Trophoblast cell (in vitro differentiated cells and primary cell): ENCODE results near the gene HP1BP3.

Experiments
- DNase-seq, 2 donors: peaks; one replicate each; pipeline ENCODE4 v3.0.0-alpha.2; 2016
- H2AFZ ChIP-seq: 2 replicates; pipeline ENCODE4 v1.6.1; 2013; ENCODE audit warnings: low read length, moderate library complexity, mild to moderate bottlenecking; ENCODE audit not compliant: insufficient read depth, poor library complexity
- H2AK5ac ChIP-seq: 2 replicates; pipeline ENCODE4 v1.6.1; 2013; ENCODE audit warnings: mild to moderate bottlenecking, low read length
- H2BK120ac ChIP-seq: 2 replicates; pipeline ENCODE4 v1.6.1; 2013; ENCODE audit warnings: low read length, mild to moderate bottlenecking, moderate library complexity; ENCODE audit not compliant: insufficient read depth, poor library complexity
- H2BK12ac ChIP-seq: 2 replicates; pipeline ENCODE4 v1.6.1; 2013; ENCODE audit warnings: mild to moderate bottlenecking, low read length, moderate library complexity
- H2BK5ac ChIP-seq: 2 replicates; pipeline ENCODE4 v1.6.1; 2013; ENCODE audit warnings: low read length, low read depth, moderate library complexity, mild to moderate bottlenecking; ENCODE audit not compliant: poor library complexity
- H3K14ac ChIP-seq: 2 replicates; pipeline ENCODE4 v1.6.1; 2013; ENCODE audit warnings: mild to moderate bottlenecking, low read length
- H3K18ac ChIP-seq: 2 replicates; pipeline ENCODE4 v1.6.1; 2013; ENCODE audit warnings: mild to moderate bottlenecking, low read length
- H3K23ac ChIP-seq: 2 replicates; pipeline ENCODE4 v1.6.1; 2013; ENCODE audit warnings: low read length
- H3K27ac ChIP-seq: 2 replicates; pipeline ENCODE4 v1.5.1; 2013; ENCODE audit warnings: low read depth, mild to moderate bottlenecking, inconsistent platforms, low read length, moderate library complexity
- H3K27me3 ChIP-seq: 2 replicates; pipeline ENCODE4 v1.6.1; 2013; ENCODE audit warnings: inconsistent platforms, mild to moderate bottlenecking, low read length, moderate library complexity; ENCODE audit not compliant: insufficient read depth
- H3K36me3 ChIP-seq, 2 experiments: 1 replicate in 1 of 2; 2 replicates in 1 of 2; pipeline ENCODE4 v1.6.1; 2013; ENCODE audit warnings: low read length in 2 of 2, mild to moderate bottlenecking in 2 of 2, moderate library complexity in 1 of 2; ENCODE audit not compliant: insufficient read depth in 2 of 2, control insufficient read depth in 1 of 2
- H3K4ac ChIP-seq: 2 replicates; pipeline ENCODE4 v1.6.1; 2013; ENCODE audit warnings: low read depth, mild to moderate bottlenecking, low read length, moderate library complexity
- H3K4me1 ChIP-seq, 2 experiments: 1 replicate in 1 of 2; 2 replicates in 1 of 2; pipeline ENCODE4 v1.6.1; 2013; ENCODE audit warnings: low read length in 2 of 2, mild to moderate bottlenecking in 2 of 2, moderate library complexity in 1 of 2; ENCODE audit not compliant: insufficient read depth in 2 of 2, control insufficient read depth in 1 of 2
- H3K4me2 ChIP-seq: 2 replicates; pipeline ENCODE4 v1.6.1; 2013; ENCODE audit warnings: inconsistent platforms, mild to moderate bottlenecking, low read length, moderate library complexity
- H3K4me3 ChIP-seq: 2 replicates; pipeline ENCODE4 v1.5.1; 2013; ENCODE audit warnings: mild to moderate bottlenecking, low read depth, low read length, inconsistent platforms
- H3K79me1 ChIP-seq: one replicate; pipeline ENCODE4 v1.6.1; 2013; ENCODE audit warnings: low read length
- H3K79me2 ChIP-seq: 2 replicates; pipeline ENCODE4 v1.6.1; 2013; ENCODE audit warnings: low read length, mild to moderate bottlenecking; ENCODE audit not compliant: control insufficient read depth, insufficient read depth, poor library complexity
- H3K9ac ChIP-seq: 2 replicates; pipeline ENCODE4 v1.6.1; 2013; ENCODE audit warnings: mild to moderate bottlenecking, low read length
- H3K9me3 ChIP-seq: 2 replicates; pipeline ENCODE4 v1.6.1; 2013; ENCODE audit warnings: low read depth, mild to moderate bottlenecking, control low read depth, inconsistent platforms, low read length; ENCODE audit not compliant: insufficient read depth
- H4K12ac ChIP-seq: 2 replicates; pipeline ENCODE4 v1.6.1; 2013; ENCODE audit warnings: low read depth, mild to moderate bottlenecking, low read length, moderate library complexity
- H4K8ac ChIP-seq: 2 replicates; pipeline ENCODE4 v1.6.1; 2013; ENCODE audit warnings: low read depth, mild to moderate bottlenecking, low read length, moderate library complexity
- H4K91ac ChIP-seq: one replicate; pipeline ENCODE4 v1.6.1; 2013; ENCODE audit warnings: low read depth, mild to moderate bottlenecking, low read length, moderate library complexity
- WGBS: extraction: QIAGEN DNeasy Blood & Tissue Kit; methylation state at CpG from one replicate; pipeline ENCODE4 v1.1.7; 2013; ENCODE audit warnings: missing lambda C conversion rate; ENCODE audit not compliant: insufficient read length, insufficient coverage; ENCODE audit errors: extremely low coverage; 5-methylcytosine and 5-hydroxymethylcytosine counted together

HP1BP3 gene

GRCh38 chr1:20732588-20733359 lies 54.3 kb downstream of the HP1BP3 start, which contains the start of gene SH2D5:
Gene SH2D5, minus strand, starts transcription at chr1:20732703. Its CDS starts 4,659 bp downstream, at chr1:20728044.
- no peak within 1 kb of the TSS for H3K4ac ChIP-seq
- no peak within 1 kb of the TSS for H2BK5ac ChIP-seq
- H4K8ac ChIP-seq, result peak within 1 kb of the TSS; percentile 73
- no CpG with 5 or more reads among the region's 38 CpGs for WGBS
- no peak within 1 kb of the TSS for H4K12ac ChIP-seq
- H3K79me2 ChIP-seq, result peaks cover 2% of the 10 kb centered on the region
- H3K36me3 ChIP-seq, result peaks cover 0 to 7% of the 10 kb centered on the region in 2 experiments
- H3K4me3 ChIP-seq, result peak within 1 kb of the TSS; percentile 40
- H3K14ac ChIP-seq, result peak within 1 kb of the TSS; percentile 67
- H2BK12ac ChIP-seq, result peak within 1 kb of the TSS; percentile 37
- peak within 1 kb of the TSS; percentile 31 for H3K27ac ChIP-seq
- peak within 1 kb of the TSS; percentile 3 for H2BK120ac ChIP-seq
- peak within 1 kb of the TSS; percentile 18 for H3K18ac ChIP-seq
- H3K9me3 ChIP-seq, result no peaks in the 10 kb centered on the region
- peak within 1 kb of the TSS; percentile 51 for H2AFZ ChIP-seq
- peaks cover 25% of the 10 kb centered on the region for H3K27me3 ChIP-seq
- H3K23ac ChIP-seq, result no peak within 1 kb of the TSS
- peak within 1 kb of the TSS; percentile 79 for H3K4me2 ChIP-seq
- peaks cover 19 to 23% of the 10 kb centered on the region in 2 experiments for H3K4me1 ChIP-seq
- peak; percentile 94 to 97 for DNase-seq
- H3K9ac ChIP-seq, result no peak within 1 kb of the TSS
- peak within 1 kb of the TSS; percentile 71 for H4K91ac ChIP-seq
- peaks cover 15% of the 10 kb centered on the region for H3K79me1 ChIP-seq
- peak within 1 kb of the TSS; percentile 30 for H2AK5ac ChIP-seq

DNA sequence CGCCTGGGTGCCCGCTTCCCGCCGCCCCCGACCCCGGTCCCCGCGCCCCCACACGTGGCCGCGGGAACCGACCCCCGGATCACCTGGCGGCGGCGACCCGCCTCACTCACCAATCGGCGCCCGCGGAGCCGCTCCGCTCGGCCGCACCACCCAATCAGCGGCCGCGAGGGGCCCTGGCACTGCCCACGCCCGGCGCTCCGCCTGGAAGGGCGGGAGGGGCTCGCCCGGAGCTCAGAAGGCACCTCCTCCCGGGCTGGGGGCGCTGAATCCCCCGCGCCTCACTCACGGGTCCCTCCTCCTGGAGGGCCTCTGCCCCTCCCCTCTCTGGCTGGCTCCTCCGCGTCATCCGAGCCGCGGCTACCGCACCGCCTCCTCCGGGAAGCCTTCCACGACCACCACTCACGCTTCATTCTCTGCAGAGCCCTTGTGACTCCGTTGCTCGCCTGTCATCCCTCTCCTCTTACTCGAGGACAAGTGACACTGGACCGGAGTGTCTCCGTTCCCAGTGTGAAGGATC lies 55.0 kb downstream of the HP1BP3 start:
- H3K79me1 ChIP-seq, result peaks cover 19% of the 10 kb centered on the region
- peak overlapping the region; percentile 40 for H3K4me3 ChIP-seq
- no peak overlapping the region for H3K4ac ChIP-seq
- peaks cover 19 to 23% of the 10 kb centered on the region in 2 experiments for H3K4me1 ChIP-seq
- peak overlapping the region; percentile 71 for H4K91ac ChIP-seq
- H3K14ac ChIP-seq, result peak overlapping the region; percentile 67
- peaks cover 2% of the 10 kb centered on the region for H3K79me2 ChIP-seq
- no peak overlapping the region for H3K23ac ChIP-seq
- peak overlapping the region; percentile 31 for H2AFZ ChIP-seq
- no peak overlapping the region for H3K27ac ChIP-seq
- H2BK5ac ChIP-seq, result no peak overlapping the region
- no peaks in the 10 kb centered on the region for H3K9me3 ChIP-seq
- H2AK5ac ChIP-seq, result peak overlapping the region; percentile 30
- H3K36me3 ChIP-seq, result peaks cover 0 to 1% of the 10 kb centered on the region in 2 experiments
- peak in 1 of 2 donors; percentile 48 for DNase-seq
- peak overlapping the region; percentile 79 for H3K4me2 ChIP-seq
- H4K8ac ChIP-seq, result peak overlapping the region; percentile 55
- peaks cover 25% of the 10 kb centered on the region for H3K27me3 ChIP-seq
- H2BK120ac ChIP-seq, result peak overlapping the region; percentile 3
- no peak overlapping the region for H4K12ac ChIP-seq
- no peak overlapping the region for H3K18ac ChIP-seq
- peak overlapping the region; percentile 34 for H2BK12ac ChIP-seq
- H3K9ac ChIP-seq, result no peak overlapping the region
- no CpG with 5 or more reads among the region's 55 CpGs for WGBS

DNA sequence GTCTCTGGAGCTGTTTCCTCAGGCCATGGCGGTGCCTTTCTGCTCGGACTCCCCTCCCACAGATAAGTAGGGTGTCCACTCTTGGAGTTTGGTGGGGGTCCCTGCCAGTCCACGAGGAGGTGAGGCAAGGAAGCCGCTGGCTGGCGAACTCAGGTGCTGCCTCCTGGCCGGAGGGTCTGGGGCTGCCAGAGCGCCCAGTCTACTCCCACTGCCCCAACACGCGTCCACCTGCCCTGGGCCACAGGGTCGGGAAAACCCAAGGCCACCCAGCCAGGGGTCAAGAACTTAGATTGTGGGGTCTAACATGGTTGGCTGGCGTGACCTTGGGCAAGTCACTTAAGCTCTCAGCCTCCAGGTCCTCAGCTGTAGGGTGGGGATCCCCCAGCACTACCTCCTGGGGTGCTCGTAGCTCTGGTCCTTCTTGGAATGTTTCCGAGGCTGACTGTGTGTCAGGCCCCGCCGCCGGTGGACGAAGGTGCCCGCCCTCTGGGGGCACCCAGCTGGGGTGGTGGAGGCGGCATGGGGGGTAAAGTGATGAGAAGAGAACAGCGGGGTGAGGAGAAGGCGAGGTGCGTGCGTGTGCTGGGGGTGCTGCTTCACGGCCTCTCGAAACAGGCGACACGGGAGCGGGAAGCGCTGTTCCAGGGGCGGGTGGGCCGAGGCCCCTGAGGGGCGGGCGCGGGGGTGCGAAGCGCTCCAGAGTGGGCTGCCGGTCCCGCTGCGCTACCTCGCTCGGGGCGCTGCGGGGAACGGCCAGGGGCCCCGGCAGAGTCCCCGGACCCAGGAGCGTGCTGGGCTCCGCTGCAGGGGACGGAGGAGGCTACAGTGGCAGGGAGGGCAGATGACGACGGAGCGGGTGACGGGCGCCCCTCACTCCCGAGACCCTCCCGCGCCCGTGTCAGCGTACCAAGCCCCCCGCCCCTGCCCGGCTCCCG lies 55.8 kb downstream of the HP1BP3 start:
- H3K4me2 ChIP-seq, result peak overlapping the region; percentile 79
- WGBS, result no CpG with 5 or more reads among the region's 62 CpGs

DNA sequence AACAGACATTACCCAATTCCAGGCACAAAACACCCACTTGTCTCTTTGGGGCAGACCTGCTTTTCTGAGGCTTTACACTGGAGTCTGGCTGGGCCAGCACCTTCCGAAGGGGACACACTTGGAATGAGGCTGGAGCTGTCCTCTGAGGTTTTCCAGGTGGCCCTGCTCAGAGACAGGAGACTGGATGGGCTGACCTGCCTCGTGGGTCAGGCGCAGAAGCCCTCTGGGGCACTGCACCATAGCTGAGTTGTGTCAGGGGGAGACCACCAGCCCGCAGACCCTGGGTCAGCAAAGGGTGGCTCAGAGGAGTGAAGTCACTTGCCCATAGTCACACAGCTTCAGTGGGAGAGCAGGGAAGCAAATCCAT lies 56.4 kb downstream of the HP1BP3 start:
- Histone ChIP-seq H3K79me1 (peaks cover 19% of the 10 kb centered on the region), H3K36me3 (no peaks in the 10 kb centered on the region), H3K4me3 (no peak overlapping the region), H3K18ac (no peak overlapping the region), H2BK5ac (no peak overlapping the region), H2BK12ac (no peak overlapping the region), H4K12ac (no peak overlapping the region), H2BK120ac (no peak overlapping the region), H3K9ac (no peak overlapping the region), H2AK5ac (no peak overlapping the region), H3K4me2 (no peak overlapping the region), H4K8ac (no peak overlapping the region), H3K23ac (no peak overlapping the region), H2AFZ (no peak overlapping the region), H3K4ac (no peak overlapping the region), H3K4me1 (peaks cover 19 to 23% of the 10 kb centered on the region in 2 experiments), H4K91ac (no peak overlapping the region), H3K9me3 (no peaks in the 10 kb centered on the region), H3K27me3 (peaks cover 25% of the 10 kb centered on the region), H3K14ac (no peak overlapping the region), H3K27ac (no peak overlapping the region), H3K79me2 (peaks cover 2% of the 10 kb centered on the region)
- no peak for DNase-seq
- no CpG with 5 or more reads among the region's 4 CpGs for WGBS

More for the DNA sequence above, 55.8 kb downstream of the HP1BP3 start:
- Histone ChIP-seq H3K27me3 (peaks cover 25% of the 10 kb centered on the region), H3K4ac (no peak overlapping the region), H3K4me3 (peak overlapping the region; percentile 40), H3K9ac (no peak overlapping the region), H2BK12ac (no peak overlapping the region), H3K79me2 (peaks cover 2% of the 10 kb centered on the region), H4K8ac (no peak overlapping the region), H3K79me1 (peaks cover 19% of the 10 kb centered on the region), H3K23ac (no peak overlapping the region), H4K12ac (no peak overlapping the region), H2BK120ac (no peak overlapping the region), H2AK5ac (no peak overlapping the region), H2BK5ac (no peak overlapping the region), H3K4me1 (peaks cover 19 to 23% of the 10 kb centered on the region in 2 experiments), H4K91ac (no peak overlapping the region), H3K27ac (no peak overlapping the region), H3K36me3 (no peaks in the 10 kb centered on the region), H2AFZ (peak overlapping the region; percentile 51), H3K9me3 (no peaks in the 10 kb centered on the region), H3K14ac (no peak overlapping the region), H3K18ac (no peak overlapping the region)
- DNase-seq, result no peak
